GM18517 (cell line): ENCODE data around the gene TFE3.
"Not testable (repeated sequence)": the region's sequence is repeated elsewhere in the genome, so short reads cannot be mapped to it uniquely, and the experiment has no call there.

ENCODE experiments used
- ATAC-seq: cut with Tn5 transposase; IDR thresholded peaks from one replicate; pipeline ENCODE4 v1.9.1; 2021; ENCODE audit warnings: mild to moderate bottlenecking, moderate library complexity; ENCODE audit not compliant: unreplicated experiment

The TFE3 gene

GRCh38 chrX:49002091-49002935 lies 40.8 kb downstream of the TFE3 start, which contains the start of gene GRIPAP1:
GRIPAP1 (minus strand) TSS chrX:49002264; CDS start chrX:49002229, 35 bp downstream.
- ATAC-seq, result peak; percentile 77

GRCh38 chrX:49001521-49002090 lies 41.6 kb downstream of the TFE3 start:
- ATAC-seq, result peak; percentile 17

- no peak for ATAC-seq
These were observed 42.5 kb downstream of the TFE3 start for GRCh38 chrX:49000636-49001035.

- ATAC-seq, result no peak
These were observed 44.1 kb downstream of the TFE3 start for GRCh38 chrX:48999030-48999429.

- ATAC-seq, result no peak
These were observed 44.8 kb downstream of the TFE3 start for GRCh38 chrX:48998391-48998790.

GRCh38 chrX:48997865-48998264 lies 45.3 kb downstream of the TFE3 start:
- no peak for ATAC-seq

GRCh38 chrX:48997455-48997854 lies 45.7 kb downstream of the TFE3 start:
- ATAC-seq, result no peak

- no peak for ATAC-seq
These were observed 46.2 kb downstream of the TFE3 start for GRCh38 chrX:48996969-48997368.

GRCh38 chrX:48992341-48992740 lies 50.8 kb downstream of the TFE3 start:
- ATAC-seq, result no peak

- ATAC-seq, result no peak
These were observed 53.7 kb downstream of the TFE3 start for GRCh38 chrX:48989483-48989882.

GRCh38 chrX:48983896-48984295 lies 59.3 kb downstream of the TFE3 start:
- ATAC-seq, result no peak

GRCh38 chrX:48983081-48983480 lies 60.1 kb downstream of the TFE3 start:
- ATAC-seq, result no peak

- no peak for ATAC-seq
These were observed 62.0 kb downstream of the TFE3 start for GRCh38 chrX:48981178-48981577.

- not testable (repeated sequence) for ATAC-seq
These were observed 62.8 kb downstream of the TFE3 start for GRCh38 chrX:48980341-48980740.
